CD14-positive monocyte (primary cell): ENCODE data around the gene VWA5B1. TPM values are rescaled to one million over a fixed set of nuclear protein-coding genes. Genes with fewer than 3 reads are reported as not detected.

Experiments used
- DNase-seq, 3 donors: peaks; one replicate each; pipeline ENCODE4 v3.0.0-alpha.2; 2011 to 2022
- H2AFZ ChIP-seq: 2 replicates; pipeline ENCODE4 v1.6.0; 2012; ENCODE audit warnings: mild to moderate bottlenecking, low read depth, low read length, inconsistent platforms; ENCODE audit not compliant: insufficient read depth, poor library complexity, severe bottlenecking
- H3K27ac ChIP-seq, 2 donors: 1 replicate in 1 of 2; 2 replicates in 1 of 2; pipeline ENCODE4 v1.5.1; 2012 to 2013; ENCODE audit warnings: low read length in 2 of 2, control low read depth in 1 of 2, inconsistent platforms in 1 of 2, low read depth in 1 of 2, mild to moderate bottlenecking in 1 of 2
- H3K27me3 ChIP-seq, 2 donors: one replicate each; pipeline versions ENCODE4 v1.6.0 to v1.6.1; 2011 to 2013; ENCODE audit warnings: low read length in 2 of 2; ENCODE audit not compliant: control insufficient read depth in 2 of 2, insufficient read depth in 2 of 2
- H3K36me3 ChIP-seq, 2 donors: replicated peaks in 1 of 2; 1 replicate in 1 of 2; 2 replicates in 1 of 2; pipeline versions ENCODE4 v1.5.1 to v1.6.1; 2012 to 2013; ENCODE audit warnings: low read length in 2 of 2, control low read depth in 1 of 2, inconsistent platforms in 1 of 2, mild to moderate bottlenecking in 1 of 2; ENCODE audit not compliant: insufficient read depth in 2 of 2, control insufficient read depth in 1 of 2
- H3K4me1 ChIP-seq, 2 donors: 1 replicate in 1 of 2; 2 replicates in 1 of 2; pipeline versions ENCODE4 v1.5.1 to v1.6.1; 2012 to 2013; ENCODE audit warnings: low read length in 2 of 2, control low read depth in 1 of 2, inconsistent platforms in 1 of 2, mild to moderate bottlenecking in 1 of 2, moderate library complexity in 1 of 2; ENCODE audit not compliant: insufficient read depth in 2 of 2, control insufficient read depth in 1 of 2
- H3K4me2 ChIP-seq: replicated peaks from 2 replicates; pipeline ENCODE3; 2012; ENCODE audit warnings: low read length, moderate library complexity, mild to moderate bottlenecking; ENCODE audit not compliant: poor library complexity, severe bottlenecking; ENCODE audit errors: extremely low read depth
- H3K4me3 ChIP-seq, 3 experiments: fragments of 200-600 bp in 1 of 3; sonication (generic) in 1 of 3; replicated peaks in 1 of 3; 1 replicate in 2 of 3; 2 replicates in 1 of 3; pipeline ENCODE4 v1.5.1; 2011 to 2013; ENCODE audit warnings: low read length in 3 of 3, mild to moderate bottlenecking in 3 of 3, control low read depth in 2 of 3, low read depth in 2 of 3, inconsistent platforms in 1 of 3, moderate library complexity in 1 of 3
- H3K79me2 ChIP-seq: 2 replicates; pipeline ENCODE4 v1.6.0; 2012; ENCODE audit warnings: mild to moderate bottlenecking, control low read depth, inconsistent platforms, low read length, moderate library complexity; ENCODE audit not compliant: insufficient read depth
- H3K9ac ChIP-seq: 2 replicates; pipeline ENCODE4 v1.6.0; 2017; ENCODE audit warnings: low read length, mild to moderate bottlenecking; ENCODE audit not compliant: insufficient read depth, poor library complexity, severe bottlenecking
- H3K9me3 ChIP-seq, 2 donors: replicated peaks in 1 of 2; 1 replicate in 1 of 2; 2 replicates in 1 of 2; pipeline versions ENCODE4 v1.5.1 to v1.6.1; 2012 to 2013; ENCODE audit warnings: low read length in 2 of 2, control low read depth in 1 of 2; ENCODE audit not compliant: control insufficient read depth in 1 of 2, insufficient read depth in 1 of 2
- H4K20me1 ChIP-seq: 2 replicates; pipeline ENCODE4 v1.6.0; 2012; ENCODE audit warnings: mild to moderate bottlenecking, low read length, control low read depth, moderate library complexity; ENCODE audit not compliant: insufficient read depth
- H3K27ac Mint-ChIP-seq, 7 donors: one replicate each; pipeline ENCODE4 v1.8.0; 2020; ENCODE audit warnings: mild to moderate bottlenecking in 7 of 7, mixed read lengths in 7 of 7, moderate library complexity in 6 of 7, inconsistent platforms in 2 of 7
- H3K27me3 Mint-ChIP-seq, 3 donors: one replicate each; pipeline ENCODE4 v1.8.0; 2021 to 2022; ENCODE audit warnings: low read depth in 3 of 3, mild to moderate bottlenecking in 3 of 3, mixed read lengths in 3 of 3, moderate library complexity in 3 of 3, inconsistent platforms in 1 of 3
- H3K36me3 Mint-ChIP-seq, 2 donors: one replicate each; pipeline ENCODE4 v1.8.0; 2020; ENCODE audit warnings: mixed read lengths in 2 of 2, inconsistent platforms in 1 of 2, mild to moderate bottlenecking in 1 of 2
- H3K4me1 Mint-ChIP-seq: one replicate; pipeline ENCODE4 v1.8.0; 2020; ENCODE audit warnings: mild to moderate bottlenecking, mixed read lengths
- H3K4me3 Mint-ChIP-seq, 2 donors: one replicate each; pipeline ENCODE4 v1.8.0; 2020; ENCODE audit warnings: mild to moderate bottlenecking in 2 of 2, mixed read lengths in 2 of 2, moderate library complexity in 1 of 2
- H3K9me3 Mint-ChIP-seq, 7 donors: one replicate each; pipeline ENCODE4 v1.8.0; 2020 to 2022; ENCODE audit warnings: mixed read lengths in 7 of 7, mild to moderate bottlenecking in 6 of 7, moderate library complexity in 6 of 7, inconsistent platforms in 2 of 7
- WGBS: methylation state at CpG from one replicate; pipeline ENCODE4 v1.1.5; 2013; ENCODE audit warnings: missing lambda C conversion rate; ENCODE audit not compliant: insufficient coverage; 5-methylcytosine and 5-hydroxymethylcytosine counted together
- intact Hi-C, 2 donors: fragments of 100-400 bp; cut with micrococcal nuclease; formaldehyde crosslinking; loops; one replicate each; pipeline versions ENCODE4 v1.15.0 to v1.15.1; 2023
- polyA plus RNA-seq, 3 donors: library from polyadenylated mRNA; depleted of rRNA in 1 of 3; unstranded in 2 of 3; stranded (reverse) in 1 of 3; fragments of 300-500 nt in 2 of 3; fragments of >200 nt in 1 of 3; fragmentation: Illumina TruSeq in 2 of 3; gene quantifications; 1 replicate in 2 of 3; 2 replicates in 1 of 3; pipeline ENCODE4 v1.2.3, GENCODE V29; 2012 to 2021
- TF ChIP-seq, protein P1 (sequence below): fragments of 200-600 bp; IDR thresholded peaks from one replicate; pipeline ENCODE4 v1.8.0; 2022; ENCODE audit warnings: antibody characterized with exemption, mild to moderate bottlenecking

VWA5B1 gene
- polyA plus RNA-seq, 3 donors, result not detected

DNA sequence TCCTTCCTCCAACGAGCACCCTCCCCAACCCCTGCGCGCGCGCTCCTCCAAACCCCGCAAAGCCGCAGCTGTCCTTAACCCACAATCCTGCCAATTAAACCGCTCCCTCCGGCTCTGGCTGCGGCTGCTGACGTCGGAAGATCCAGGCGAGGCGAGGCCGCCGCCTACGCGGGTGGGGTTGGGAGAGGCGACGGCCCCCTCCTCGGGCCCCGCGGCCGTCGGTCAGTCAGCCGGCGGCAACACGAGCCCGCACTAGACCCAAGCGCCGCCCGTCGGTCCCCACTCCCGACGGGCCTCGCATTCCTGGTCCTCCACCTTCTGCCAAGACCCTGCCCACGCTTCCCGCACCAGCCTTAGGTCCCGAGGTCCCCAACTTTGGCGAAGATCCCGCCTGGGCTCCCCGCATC is 75.4 kb downstream of the VWA5B1 start:
- Histone ChIP-seq H3K27me3 (peaks cover 15 to 60% of the 10 kb centered on the region in 2 donors), H3K4me2 (no peak overlapping the region), H4K20me1 (no peaks in the 10 kb centered on the region), H2AFZ (no peak overlapping the region), H3K9ac (no peak overlapping the region), H3K36me3 (no peaks in the 10 kb centered on the region), H3K9me3 (peaks cover 0 to 10% of the 10 kb centered on the region in 2 donors), H3K79me2 (no peaks in the 10 kb centered on the region), H3K4me1 (no peaks in the 10 kb centered on the region), H3K27ac (no peak overlapping the region), H3K4me3 (no peak overlapping the region)
- peaks cover 52 to 70% (median 67%) of the 10 kb centered on the region in 3 donors for H3K27me3 Mint-ChIP-seq
- 5% methylated on average over 40 of the region's 42 CpGs for WGBS
- TF ChIP-seq, protein P1, sequence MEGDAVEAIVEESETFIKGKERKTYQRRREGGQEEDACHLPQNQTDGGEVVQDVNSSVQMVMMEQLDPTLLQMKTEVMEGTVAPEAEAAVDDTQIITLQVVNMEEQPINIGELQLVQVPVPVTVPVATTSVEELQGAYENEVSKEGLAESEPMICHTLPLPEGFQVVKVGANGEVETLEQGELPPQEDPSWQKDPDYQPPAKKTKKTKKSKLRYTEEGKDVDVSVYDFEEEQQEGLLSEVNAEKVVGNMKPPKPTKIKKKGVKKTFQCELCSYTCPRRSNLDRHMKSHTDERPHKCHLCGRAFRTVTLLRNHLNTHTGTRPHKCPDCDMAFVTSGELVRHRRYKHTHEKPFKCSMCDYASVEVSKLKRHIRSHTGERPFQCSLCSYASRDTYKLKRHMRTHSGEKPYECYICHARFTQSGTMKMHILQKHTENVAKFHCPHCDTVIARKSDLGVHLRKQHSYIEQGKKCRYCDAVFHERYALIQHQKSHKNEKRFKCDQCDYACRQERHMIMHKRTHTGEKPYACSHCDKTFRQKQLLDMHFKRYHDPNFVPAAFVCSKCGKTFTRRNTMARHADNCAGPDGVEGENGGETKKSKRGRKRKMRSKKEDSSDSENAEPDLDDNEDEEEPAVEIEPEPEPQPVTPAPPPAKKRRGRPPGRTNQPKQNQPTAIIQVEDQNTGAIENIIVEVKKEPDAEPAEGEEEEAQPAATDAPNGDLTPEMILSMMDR, result no peak
- no peak overlapping the region for H3K27ac Mint-ChIP-seq
- no peak for DNase-seq
- intact Hi-C loops, result no loop called here
- H3K4me1 Mint-ChIP-seq, result no peaks in the 10 kb centered on the region
- H3K36me3 Mint-ChIP-seq, result no peaks in the 10 kb centered on the region
- H3K4me3 Mint-ChIP-seq, result peak overlapping the region in 1 of 2 donors; percentile 62
- peaks cover 0 to 22% (median 6%) of the 10 kb centered on the region in 7 donors for H3K9me3 Mint-ChIP-seq

DNA sequence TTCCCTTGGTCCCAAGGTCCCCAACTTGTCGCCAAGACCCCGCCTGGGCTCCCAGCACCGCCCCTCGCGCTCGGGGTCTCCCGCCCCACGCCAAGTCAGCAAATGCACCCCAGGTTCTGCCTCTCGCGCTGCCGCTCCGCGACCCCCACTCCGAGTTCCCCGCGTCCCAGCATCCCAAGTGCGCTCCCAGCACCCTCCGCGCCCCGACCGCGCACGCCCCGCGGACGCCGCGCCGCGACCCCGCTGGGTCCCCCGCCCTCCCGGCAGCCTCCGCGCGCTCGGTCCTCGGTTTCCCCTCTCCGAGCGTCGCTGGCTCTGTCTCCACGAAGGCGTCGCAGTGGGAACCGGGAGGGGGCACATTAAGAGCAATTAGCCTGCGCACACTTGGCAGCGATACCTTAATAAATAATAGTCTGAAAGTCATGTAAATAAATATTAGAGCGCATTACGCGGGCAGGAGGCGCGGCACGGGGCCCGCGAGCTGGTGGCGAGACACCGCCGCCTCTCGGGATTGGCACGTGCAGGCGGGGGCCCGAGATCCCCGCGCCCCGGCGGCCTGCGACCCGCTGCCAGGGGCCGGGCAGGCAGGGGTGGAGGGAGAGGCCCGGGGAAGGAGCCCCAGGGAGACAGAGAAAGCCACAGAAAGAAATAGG is 75.9 kb downstream of the VWA5B1 start:
- no peaks in the 10 kb centered on the region for H3K36me3 ChIP-seq
- 3% methylated on average over 63 of the region's 70 CpGs for WGBS
- H3K9me3 ChIP-seq, result peaks cover 0 to 10% of the 10 kb centered on the region in 2 donors
- Mint-ChIP-seq H3K9me3 (peaks cover 0 to 22% (median 5%) of the 10 kb centered on the region in 7 donors), H3K27ac (no peak overlapping the region), H3K27me3 (peaks cover 49 to 72% (median 68%) of the 10 kb centered on the region in 3 donors), H3K4me3 (peak overlapping the region in 1 of 2 donors; percentile 78), H3K4me1 (no peaks in the 10 kb centered on the region), H3K36me3 (no peaks in the 10 kb centered on the region)
- H3K27me3 ChIP-seq, result peaks cover 15 to 61% of the 10 kb centered on the region in 2 donors
- H3K4me2 ChIP-seq, result no peak overlapping the region
- no peak for DNase-seq
- TF ChIP-seq, protein P1, result no peak
- no peaks in the 10 kb centered on the region for H3K79me2 ChIP-seq
- H2AFZ ChIP-seq, result no peak overlapping the region
- H3K9ac ChIP-seq, result no peak overlapping the region
- no peak overlapping the region for H3K4me3 ChIP-seq
- no peak overlapping the region for H3K27ac ChIP-seq
- intact Hi-C loops, result no loop called here
- no peaks in the 10 kb centered on the region for H4K20me1 ChIP-seq
- H3K4me1 ChIP-seq, result no peaks in the 10 kb centered on the region
